GM12878 (cell line): Measurements from ENCODE around the gene MAML2. TPM values are rescaled to one million over a fixed set of nuclear protein-coding genes. Genes with fewer than 3 reads are reported as not detected.

Source experiments
- ATF3 ChIP-seq: IDR thresholded peaks from 2 replicates; pipeline ENCODE4 v1.6.1; 2011; ENCODE audit warnings: low read depth, mild to moderate bottlenecking, low read length, moderate library complexity, borderline replicate concordance; ENCODE audit errors: extremely low read depth
- BCLAF1 ChIP-seq: fragments of 450-650 bp; IDR thresholded peaks from 2 replicates; pipeline ENCODE4 v1.6.1; 2017; ENCODE audit warnings: antibody characterized with exemption, mild to moderate bottlenecking, moderate library complexity
- CHD4 ChIP-seq: fragments of 200-600 bp; sonication (generic); IDR thresholded peaks from 2 replicates; pipeline ENCODE4 v1.6.1; 2016; ENCODE audit warnings: mild to moderate bottlenecking
- CREB1 ChIP-seq: IDR thresholded peaks from 2 replicates; pipeline ENCODE4 v1.6.1; 2012; ENCODE audit warnings: low read depth, mild to moderate bottlenecking, inconsistent platforms
- EED ChIP-seq: sonication (generic); IDR thresholded peaks from 2 replicates; pipeline ENCODE4 v1.6.1; 2016; ENCODE audit warnings: antibody characterized with exemption, low read depth
- EGR1 ChIP-seq, 2 experiments: IDR thresholded peaks; 1 replicate in 1 of 2; 2 replicates in 1 of 2; pipeline ENCODE4 v1.6.1; 2011 to 2012; ENCODE audit warnings: low read depth in 2 of 2, low read length in 2 of 2, borderline replicate concordance in 1 of 2, mild to moderate bottlenecking in 1 of 2, moderate library complexity in 1 of 2
- HCFC1 ChIP-seq: fragments of 150-350 bp; IDR thresholded peaks from 2 replicates; pipeline ENCODE4 v1.6.1; 2014; ENCODE audit warnings: low read length
- HDGF ChIP-seq: fragments of 450-650 bp; IDR thresholded peaks from 2 replicates; pipeline ENCODE4 v1.6.1; 2016; ENCODE audit warnings: antibody characterized with exemption
- IRF3 ChIP-seq: fragments of 450-650 bp; IDR thresholded peaks from 2 replicates; pipeline ENCODE4 v1.6.1; 2014; ENCODE audit warnings: mild to moderate bottlenecking
- JUNB ChIP-seq: IDR thresholded peaks from 2 replicates; pipeline ENCODE4 v1.6.1; 2016; ENCODE audit warnings: antibody characterized with exemption, mild to moderate bottlenecking
- JUND ChIP-seq: IDR thresholded peaks from 2 replicates; pipeline ENCODE4 v1.6.1; 2012; ENCODE audit warnings: low read depth, mild to moderate bottlenecking, low read length, improper control_type of control experiment, moderate library complexity
- NR2F1 ChIP-seq: fragments of 450-650 bp; conservative IDR thresholded peaks from 2 replicates; pipeline ENCODE4 v1.6.1; 2017; ENCODE audit warnings: mild to moderate bottlenecking
- NRF1 ChIP-seq: conservative IDR thresholded peaks from 2 replicates; pipeline ENCODE4 v1.6.1; 2011; ENCODE audit warnings: mild to moderate bottlenecking, low read depth, low read length, improper control_type of control experiment
- PAX5 ChIP-seq: IDR thresholded peaks from 2 replicates; pipeline ENCODE4 v1.6.1; 2011; ENCODE audit warnings: low read depth, low read length, borderline replicate concordance
- PKNOX1 ChIP-seq: fragments of 450-650 bp; IDR thresholded peaks from 2 replicates; pipeline ENCODE4 v1.6.1; 2016; ENCODE audit warnings: mild to moderate bottlenecking
- RBBP5 ChIP-seq: fragments of 200-600 bp; sonication (generic); conservative IDR thresholded peaks from 2 replicates; pipeline ENCODE4 v1.6.1; 2016
- RCOR1 ChIP-seq: conservative IDR thresholded peaks from 2 replicates; pipeline ENCODE4 v1.6.1; 2012; ENCODE audit warnings: low read depth, low read length, improper control_type of control experiment
- SIN3A ChIP-seq: IDR thresholded peaks from 2 replicates; pipeline ENCODE4 v1.6.1; 2012; ENCODE audit warnings: low read depth, low read length, improper control_type of control experiment
- SMAD5 ChIP-seq: IDR thresholded peaks from 2 replicates; pipeline ENCODE4 v1.6.1; 2016; ENCODE audit warnings: antibody characterized with exemption, low read depth
- SMC3 ChIP-seq: IDR thresholded peaks from 2 replicates; pipeline ENCODE4 v1.6.1; 2011; ENCODE audit warnings: low read length, improper control_type of control experiment, borderline replicate concordance
- TCF12 ChIP-seq: IDR thresholded peaks from 2 replicates; pipeline ENCODE4 v1.6.1; 2011; ENCODE audit warnings: low read depth, mild to moderate bottlenecking, low read length
- TCF3 ChIP-seq: IDR thresholded peaks from 2 replicates; pipeline ENCODE4 v1.6.1; 2012; ENCODE audit warnings: low read depth, mild to moderate bottlenecking, low read length, borderline replicate concordance; ENCODE audit not compliant: insufficient read depth
- YBX1 ChIP-seq: fragments of 450-650 bp; IDR thresholded peaks from 2 replicates; pipeline ENCODE4 v1.6.1; 2016; ENCODE audit warnings: antibody characterized with exemption
- YY1 ChIP-seq: IDR thresholded peaks from 2 replicates; pipeline ENCODE4 v1.6.1; 2011; ENCODE audit warnings: low read depth, mild to moderate bottlenecking, low read length
- ZBED1 ChIP-seq: IDR thresholded peaks from 2 replicates; pipeline ENCODE4 v1.6.1; 2016; ENCODE audit warnings: borderline replicate concordance
- polyA plus RNA-seq, 11 experiments: library from polyadenylated mRNA; depleted of rRNA in 4 of 11; unstranded in 6 of 11; stranded (reverse) in 5 of 11; fragments of >200 nt; fragmentation: Nextera tagmentation in 4 of 11; fragmentation: Illumina TruSeq in 1 of 11; extraction: Ambion mirVana in 4 of 11; extraction: Trizol in 1 of 11; gene quantifications; 1 replicate in 1 of 11; 2 replicates in 10 of 11; pipeline versions ENCODE4 v1.2.1 to v1.2.3, GENCODE V29; 2011 to 2016; ENCODE audit warnings: inconsistent platforms in 2 of 11, missing spikeins in 2 of 11, low read depth in 1 of 11
- total RNA-seq, 4 experiments: library from RNA; depleted of rRNA in 3 of 4; stranded (reverse); fragments of >200 nt in 3 of 4; fragmentation: Illumina TruSeq in 1 of 4; extraction: Trizol in 1 of 4; gene quantifications; 2 replicates each; pipeline versions ENCODE4 v1.2.1 to v1.2.3, GENCODE V29; 2013 to 2021

The MAML2 gene
- total and polyA plus RNA-seq, 10 of the 15 experiments (the other 5 are each of a cell fraction or from before 2014, with no cell fraction given): 2.5 to 15.1 (median 12.0) TPM

- TF ChIP-seq BCLAF1 (no peak), EED (peak; percentile 84), NRF1 (no peak), YY1 (no peak), TCF12 (0 out of 2 replicates have a peak, but pooled peaks have one; percentile 9), JUNB (peak; percentile 31), RCOR1 (no peak), RBBP5 (no peak), PAX5 (no peak), JUND (no peak), IRF3 (no peak), HCFC1 (no peak), ZBED1 (peak; percentile 71; the same call in 1 of the 2 replicates), ATF3 (no peak), CREB1 (peak; percentile 34; the same call in 1 of the 2 replicates), SIN3A (no peak), YBX1 (no peak), PKNOX1 (peak; percentile 94), SMC3 (peak; percentile 31; the same call in 1 of the 2 replicates), EGR1 (IDR thresholded peaks at IDR 0.05; ENCODE audit: borderline replicate concordance in 1 of 2, low read depth in 2 of 2, low read length in 2 of 2) (no peak), HDGF (no peak), NR2F1 (no peak; the same call in 1 of the 2 replicates), TCF3 (peak; percentile 78; the same call in 1 of the 2 replicates), SMAD5 (no peak), CHD4 (no peak)
Measured at GRCh38 chr11:96267496-96268032, 75.4 kb downstream of the MAML2 start (continued).
